GM12873 (cell line): Measurements from ENCODE around the gene DKC1.
A peak's percentile ranks its signal among the peaks of the same experiment; 100 is the strongest.

Source experiments
- TF ChIP-seq, protein P1 (sequence below): IDR thresholded peaks from 2 replicates; pipeline ENCODE4 v1.5.1; 2012; ENCODE audit warnings: low read depth, mild to moderate bottlenecking, moderate library complexity, low read length, control low read depth; ENCODE audit not compliant: insufficient read depth; ENCODE audit errors: missing control alignments

The DKC1 gene

DNA sequence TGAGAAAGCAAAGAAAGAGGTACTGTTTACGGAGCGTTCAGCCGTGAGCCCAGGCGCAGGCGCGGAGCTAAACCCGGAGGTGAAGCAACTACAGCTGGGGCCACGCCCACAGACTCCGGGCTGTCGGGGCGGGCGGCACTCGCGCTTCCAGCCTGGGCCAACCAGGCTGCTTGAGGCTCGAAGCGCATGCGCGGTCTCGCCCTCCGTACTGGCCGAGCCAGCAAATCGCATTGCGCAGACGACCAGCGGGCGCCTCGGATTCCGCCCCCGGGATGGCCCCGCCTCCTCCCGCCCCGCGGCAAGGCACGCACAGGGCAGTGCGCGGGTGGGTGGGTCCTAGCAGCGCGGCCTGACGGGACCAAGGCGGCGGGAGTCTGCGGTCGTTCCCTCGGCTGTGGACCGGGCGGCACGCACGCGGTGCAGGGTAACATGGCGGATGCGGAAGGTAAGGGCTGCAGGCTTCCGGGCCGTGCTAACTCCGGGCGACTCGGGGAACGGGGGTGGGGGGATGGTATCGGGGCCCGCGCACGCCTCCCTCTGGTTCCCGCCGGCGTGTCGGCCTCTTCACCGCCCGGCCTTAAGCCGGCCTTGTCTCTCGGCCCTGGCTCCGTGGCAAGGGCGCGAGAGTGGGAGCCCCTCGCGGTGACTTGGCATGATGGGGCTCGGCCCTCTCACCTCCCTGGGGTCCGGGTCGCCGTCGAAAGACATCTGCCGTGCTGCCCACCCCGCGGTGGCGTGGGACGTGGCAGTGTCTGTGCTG, at the start of gene DKC1:
Gene DKC1, plus strand, starts transcription at position 328 of the 760 bp plus-strand sequence. Its CDS starts 102 bp downstream, at position 430.
- TF ChIP-seq, protein P1, sequence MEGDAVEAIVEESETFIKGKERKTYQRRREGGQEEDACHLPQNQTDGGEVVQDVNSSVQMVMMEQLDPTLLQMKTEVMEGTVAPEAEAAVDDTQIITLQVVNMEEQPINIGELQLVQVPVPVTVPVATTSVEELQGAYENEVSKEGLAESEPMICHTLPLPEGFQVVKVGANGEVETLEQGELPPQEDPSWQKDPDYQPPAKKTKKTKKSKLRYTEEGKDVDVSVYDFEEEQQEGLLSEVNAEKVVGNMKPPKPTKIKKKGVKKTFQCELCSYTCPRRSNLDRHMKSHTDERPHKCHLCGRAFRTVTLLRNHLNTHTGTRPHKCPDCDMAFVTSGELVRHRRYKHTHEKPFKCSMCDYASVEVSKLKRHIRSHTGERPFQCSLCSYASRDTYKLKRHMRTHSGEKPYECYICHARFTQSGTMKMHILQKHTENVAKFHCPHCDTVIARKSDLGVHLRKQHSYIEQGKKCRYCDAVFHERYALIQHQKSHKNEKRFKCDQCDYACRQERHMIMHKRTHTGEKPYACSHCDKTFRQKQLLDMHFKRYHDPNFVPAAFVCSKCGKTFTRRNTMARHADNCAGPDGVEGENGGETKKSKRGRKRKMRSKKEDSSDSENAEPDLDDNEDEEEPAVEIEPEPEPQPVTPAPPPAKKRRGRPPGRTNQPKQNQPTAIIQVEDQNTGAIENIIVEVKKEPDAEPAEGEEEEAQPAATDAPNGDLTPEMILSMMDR = no peak

DNA sequence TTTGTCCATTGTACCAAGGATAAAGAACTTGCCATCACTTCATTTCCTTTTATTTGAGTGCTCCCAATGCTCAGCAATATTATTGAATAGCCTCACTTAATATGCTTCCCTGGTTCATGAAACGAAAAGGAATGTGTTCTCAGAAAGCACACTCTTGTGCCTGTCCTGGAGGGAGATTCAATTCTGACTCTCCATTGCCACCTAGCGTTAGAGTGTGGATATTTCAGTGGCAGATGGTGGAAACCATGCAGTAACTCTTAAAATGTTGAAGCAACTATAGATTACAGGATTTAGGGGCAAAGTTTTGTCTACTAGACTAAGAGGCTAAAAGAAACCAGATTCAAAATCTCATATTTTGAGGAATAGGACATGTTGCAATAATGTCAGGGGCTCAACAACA, 47.7 kb upstream of the DKC1 start:
- TF ChIP-seq, protein P1 = peak; percentile 83

DNA sequence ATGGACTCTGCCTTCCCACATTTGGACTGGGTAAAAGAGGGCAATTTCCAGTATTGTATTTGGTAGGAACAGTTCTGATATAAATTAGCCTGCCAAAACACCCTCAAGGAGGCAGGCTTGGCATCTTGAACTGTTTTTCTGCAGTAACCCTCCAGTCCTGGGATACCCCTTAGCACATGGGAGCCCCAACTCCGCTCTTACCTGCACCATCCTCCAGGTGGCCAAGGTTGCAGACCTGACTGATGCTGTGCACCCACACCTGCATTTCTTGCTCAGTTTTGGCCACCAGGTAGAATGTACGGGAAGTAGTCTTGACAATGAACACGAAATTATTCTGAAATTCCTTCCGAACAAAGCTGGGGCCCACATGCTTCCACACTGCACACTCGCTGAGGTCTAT, 46.8 kb upstream of the DKC1 start:
- TF ChIP-seq, protein P1 = no peak

DNA sequence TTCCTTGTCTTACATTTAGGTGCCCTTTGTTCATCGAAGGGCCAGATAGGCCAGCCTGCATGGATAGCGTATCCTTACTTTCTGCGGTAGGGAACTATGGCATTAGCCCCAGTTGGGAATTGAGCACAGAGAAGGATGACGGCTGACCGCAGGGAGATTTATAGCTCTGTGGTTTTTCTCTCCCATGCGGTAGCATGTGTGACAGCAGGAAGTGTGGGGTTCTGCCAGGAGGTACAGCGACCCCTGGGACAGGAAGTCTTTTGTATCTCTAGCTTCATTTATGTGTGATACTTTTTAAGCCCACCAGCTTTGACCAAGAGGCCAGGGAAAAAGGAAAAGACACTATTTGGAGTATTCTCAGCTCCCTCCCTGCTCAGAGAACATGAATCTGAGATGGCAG, 44.8 kb upstream of the DKC1 start:
- TF ChIP-seq, protein P1 = no peak

DNA sequence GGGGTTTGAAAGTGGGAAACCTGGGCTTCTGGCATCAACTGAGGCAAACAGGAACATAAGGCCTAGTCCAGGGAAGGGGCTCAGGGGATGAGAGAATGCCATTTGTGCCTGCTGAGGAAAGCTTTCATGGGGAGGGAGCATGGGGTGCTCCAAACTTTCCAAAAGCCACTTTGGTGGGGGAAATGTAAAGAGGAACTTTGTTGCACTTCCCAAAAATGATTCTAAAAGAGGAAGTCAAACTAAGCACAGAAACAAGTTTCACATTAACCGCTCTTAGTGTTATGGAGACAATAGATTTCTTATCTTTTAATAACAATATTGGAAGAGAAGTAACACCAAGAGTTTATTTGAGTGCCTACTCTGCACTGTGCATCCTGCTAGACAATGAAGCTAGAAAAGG, 44.0 kb upstream of the DKC1 start:
- TF ChIP-seq, protein P1 = no peak

DNA sequence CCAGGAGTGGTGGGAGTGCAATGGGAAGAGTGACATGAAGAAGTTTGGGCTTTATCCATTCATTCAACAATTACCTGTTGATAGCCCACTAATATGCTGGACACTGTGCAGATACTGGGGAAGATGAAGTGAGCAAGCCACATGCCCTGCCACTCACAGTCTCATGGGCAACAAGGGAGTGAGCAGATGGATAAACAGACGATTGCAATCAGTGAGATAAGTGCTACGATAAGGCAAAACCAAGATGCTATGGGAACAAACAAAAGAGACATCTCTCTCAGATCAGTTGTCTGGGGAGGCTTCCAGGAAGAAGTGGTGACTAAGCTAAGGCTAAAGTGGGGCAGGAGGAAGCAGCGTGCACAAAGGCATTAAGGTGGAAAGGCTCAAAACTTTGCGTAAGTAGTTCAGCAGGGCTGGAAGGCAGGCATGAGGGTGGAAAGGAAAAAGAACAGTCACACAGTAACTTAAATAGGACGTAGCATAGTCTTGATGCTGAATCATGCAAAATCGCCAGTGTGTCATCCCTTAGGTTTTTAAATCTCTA, 43.5 kb upstream of the DKC1 start:
- TF ChIP-seq, protein P1 = no peak

DNA sequence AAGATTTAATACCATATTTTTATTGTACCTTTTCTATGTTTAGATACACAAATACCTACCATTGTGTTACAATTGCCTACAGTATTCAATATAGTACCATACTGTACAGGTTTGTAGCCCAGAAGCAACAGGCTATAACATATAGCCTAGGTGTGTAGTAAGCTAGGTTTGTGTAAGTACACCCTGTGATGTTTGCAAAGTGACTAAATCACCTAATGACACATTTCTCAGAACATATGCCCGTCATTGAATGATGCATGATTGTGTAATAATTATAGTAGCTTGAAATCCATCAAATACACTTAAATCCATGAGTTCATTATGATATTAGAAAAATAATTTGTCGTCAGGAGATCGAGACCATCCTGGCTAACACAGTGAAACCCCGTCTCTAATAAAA, 42.6 kb upstream of the DKC1 start:
- TF ChIP-seq, protein P1 = no peak
